Astrocyte (in vitro differentiated cells and primary cell): ENCODE results near the gene ZNF544. TPM values are rescaled to one million over a fixed set of nuclear protein-coding genes. Genes with fewer than 3 reads are reported as not detected.

Source experiments
- DNase-seq: peaks from one replicate; pipeline ENCODE4 v3.0.0-alpha.2; 2010; ENCODE audit warnings: low read depth
- FAIRE-seq: peaks from 2 replicates; lab custom pipeline; 2011; peaks lifted over from hg19 to GRCh38; lab: Jason Lieb, UNC
- H2AFZ ChIP-seq: 2 replicates; pipeline ENCODE4 v1.6.0; 2012; ENCODE audit warnings: low read depth, low read length, inconsistent platforms
- H3K27ac ChIP-seq: 2 replicates; pipeline ENCODE4 v1.5.1; 2011; ENCODE audit warnings: low read depth, low read length, inconsistent platforms
- H3K27me3 ChIP-seq: 2 replicates; pipeline ENCODE4 v1.6.0; 2011; ENCODE audit warnings: low read length, inconsistent platforms; ENCODE audit not compliant: insufficient read depth
- H3K36me3 ChIP-seq: 2 replicates; pipeline ENCODE4 v1.5.1; 2011; ENCODE audit warnings: low read length, inconsistent platforms; ENCODE audit not compliant: insufficient read depth
- H3K4me1 ChIP-seq: 2 replicates; pipeline ENCODE4 v1.5.1; 2011; ENCODE audit warnings: low read length, inconsistent platforms; ENCODE audit not compliant: insufficient read depth
- H3K4me2 ChIP-seq: 2 replicates; pipeline ENCODE4 v1.6.0; 2012; ENCODE audit warnings: low read length, inconsistent platforms
- H3K4me3 ChIP-seq: 2 replicates; pipeline ENCODE4 v1.5.1; 2011; ENCODE audit warnings: low read depth, mild to moderate bottlenecking, low read length, inconsistent platforms; ENCODE audit not compliant: insufficient read depth
- H3K79me2 ChIP-seq: 2 replicates; pipeline ENCODE4 v1.6.0; 2012; ENCODE audit warnings: mild to moderate bottlenecking, low read length, inconsistent platforms; ENCODE audit not compliant: insufficient read depth
- H3K9ac ChIP-seq: 2 replicates; pipeline ENCODE4 v1.6.0; 2012; ENCODE audit warnings: mild to moderate bottlenecking, low read length, inconsistent platforms
- H3K9me3 ChIP-seq: 2 replicates; pipeline ENCODE4 v1.5.1; 2012; ENCODE audit warnings: low read depth, mild to moderate bottlenecking, low read length, inconsistent platforms; ENCODE audit not compliant: insufficient read depth
- H4K20me1 ChIP-seq: 2 replicates; pipeline ENCODE4 v1.6.0; 2012; ENCODE audit warnings: low read length, inconsistent platforms; ENCODE audit not compliant: insufficient read depth
- H3K27ac Mint-ChIP-seq: one replicate; pipeline ENCODE4 v1.8.0; 2021; ENCODE audit warnings: mild to moderate bottlenecking, mixed read lengths; ENCODE audit not compliant: unreplicated experiment
- H3K27me3 Mint-ChIP-seq: one replicate; pipeline ENCODE4 v1.8.0; 2021; ENCODE audit warnings: low read depth, mixed read lengths; ENCODE audit not compliant: unreplicated experiment
- H3K36me3 Mint-ChIP-seq: one replicate; pipeline ENCODE4 v1.8.0; 2021; ENCODE audit warnings: low read depth, mixed read lengths; ENCODE audit not compliant: unreplicated experiment
- H3K4me1 Mint-ChIP-seq: one replicate; pipeline ENCODE4 v1.8.0; 2021; ENCODE audit warnings: low read depth, mixed read lengths; ENCODE audit not compliant: unreplicated experiment
- H3K4me3 Mint-ChIP-seq: one replicate; pipeline ENCODE4 v1.8.0; 2021; ENCODE audit warnings: mild to moderate bottlenecking, moderate library complexity, mixed read lengths; ENCODE audit not compliant: unreplicated experiment
- H3K9me3 Mint-ChIP-seq: one replicate; pipeline ENCODE4 v1.8.0; 2021; ENCODE audit warnings: mild to moderate bottlenecking, mixed read lengths; ENCODE audit not compliant: unreplicated experiment
- CTCF ChIP-seq: IDR thresholded peaks from 2 replicates; pipeline ENCODE4 v1.5.1; 2011; ENCODE audit warnings: low read depth, mild to moderate bottlenecking, inconsistent platforms, low read length, moderate library complexity; ENCODE audit not compliant: insufficient read depth
- EZH2 ChIP-seq: IDR thresholded peaks from 2 replicates; pipeline ENCODE4 v1.6.1; 2012; ENCODE audit warnings: mild to moderate bottlenecking, low read length, inconsistent platforms; ENCODE audit not compliant: insufficient read depth
- total RNA-seq: library from RNA; stranded (reverse); gene quantifications from 2 replicates; pipeline ENCODE4 v1.2.1, GENCODE V29; 2021

ZNF544 gene
- total RNA-seq, 1 donor from 2014 or later = 23.4 TPM

GRCh38 chr19:58265100-58265499, 36.4 kb downstream of the ZNF544 start:
- Mint-ChIP-seq H3K27me3 (no peaks in the 10 kb centered on the region), H3K4me3 (no peak overlapping the region), H3K9me3 (peaks cover 79% of the 10 kb centered on the region), H3K36me3 (peaks cover 82% of the 10 kb centered on the region), H3K4me1 (no peaks in the 10 kb centered on the region), H3K27ac (no peak overlapping the region)
- Histone ChIP-seq H4K20me1 (peaks cover 6% of the 10 kb centered on the region), H3K9ac (no peak overlapping the region), H3K27ac (no peak overlapping the region), H3K4me1 (no peaks in the 10 kb centered on the region), H2AFZ (no peak overlapping the region), H3K4me2 (no peak overlapping the region), H3K9me3 (peaks cover 70% of the 10 kb centered on the region), H3K79me2 (peaks cover 5% of the 10 kb centered on the region), H3K27me3 (no peaks in the 10 kb centered on the region), H3K36me3 (peaks cover 30% of the 10 kb centered on the region), H3K4me3 (peak overlapping the region; percentile 3)
- TF ChIP-seq EZH2 (no peak), CTCF (no peak)
- DNase-seq (no peak), FAIRE-seq (no peak)

- H3K9me3 ChIP-seq = peaks cover 52% of the 10 kb centered on the region
Observed at GRCh38 chr19:58268344-58268743, 39.6 kb downstream of the ZNF544 start.

More at GRCh38 chr19:58268344-58268743, 39.6 kb downstream of the ZNF544 start:
- H3K9ac ChIP-seq = no peak overlapping the region
- H2AFZ ChIP-seq = no peak overlapping the region
- no peaks in the 10 kb centered on the region for H3K27me3 ChIP-seq
- peaks cover 74% of the 10 kb centered on the region for H3K36me3 Mint-ChIP-seq
- H4K20me1 ChIP-seq = no peaks in the 10 kb centered on the region
- peaks cover 19% of the 10 kb centered on the region for H3K79me2 ChIP-seq
- no peak overlapping the region for H3K4me2 ChIP-seq
- H3K4me1 Mint-ChIP-seq = no peaks in the 10 kb centered on the region
- no peaks in the 10 kb centered on the region for H3K4me1 ChIP-seq
- no peak for FAIRE-seq
- no peak overlapping the region for H3K4me3 ChIP-seq
- H3K27ac ChIP-seq = no peak overlapping the region
- no peak for DNase-seq
- H3K9me3 Mint-ChIP-seq = peaks cover 67% of the 10 kb centered on the region
- peaks cover 6% of the 10 kb centered on the region for H3K36me3 ChIP-seq
- TF ChIP-seq CTCF (no peak), EZH2 (no peak)
- H3K27ac Mint-ChIP-seq = no peak overlapping the region
- no peaks in the 10 kb centered on the region for H3K27me3 Mint-ChIP-seq
- H3K4me3 Mint-ChIP-seq = no peak overlapping the region
